Chondrocyte (in vitro differentiated cells): ENCODE data around the gene TMEM108. TPM values are rescaled to one million over a fixed set of nuclear protein-coding genes. Genes with fewer than 3 reads are reported as not detected.

Experiments
- DNase-seq: peaks from one replicate; pipeline ENCODE4 v3.0.0; 2021; ENCODE audit warnings: mixed read lengths, low spot score
- H3K27ac Mint-ChIP-seq: one replicate; pipeline ENCODE4 v1.8.0; 2021; ENCODE audit warnings: mild to moderate bottlenecking, moderate library complexity, mixed read lengths; ENCODE audit not compliant: unreplicated experiment
- H3K27me3 Mint-ChIP-seq: 2 replicates; pipeline ENCODE4 v1.8.0; 2021; ENCODE audit warnings: low read depth, mixed read lengths
- H3K36me3 Mint-ChIP-seq: 2 replicates; pipeline ENCODE4 v1.8.0; 2021; ENCODE audit warnings: low read depth, mixed read lengths
- H3K4me1 Mint-ChIP-seq: 2 replicates; pipeline ENCODE4 v1.8.0; 2021; ENCODE audit warnings: low read depth, mild to moderate bottlenecking, mixed read lengths
- H3K4me3 Mint-ChIP-seq: one replicate; pipeline ENCODE4 v1.8.0; 2021; ENCODE audit warnings: mild to moderate bottlenecking, moderate library complexity, mixed read lengths; ENCODE audit not compliant: unreplicated experiment
- H3K9me3 Mint-ChIP-seq: 2 replicates; pipeline ENCODE4 v1.8.0; 2021; ENCODE audit warnings: low read depth, mixed read lengths
- total RNA-seq: library from RNA; stranded (reverse); gene quantifications from 3 replicates; pipeline ENCODE4 v1.2.1, GENCODE V29; 2021
- TF ChIP-seq, protein P1 (sequence below): fragments of 200-600 bp; sonication (generic); IDR thresholded peaks from 2 replicates; pipeline ENCODE4 v1.5.0; 2021; ENCODE audit warnings: antibody characterized with exemption, mild to moderate bottlenecking, moderate library complexity

The TMEM108 gene
- total RNA-seq, 1 donor from 2014 or later, result 5.6 TPM

DNA sequence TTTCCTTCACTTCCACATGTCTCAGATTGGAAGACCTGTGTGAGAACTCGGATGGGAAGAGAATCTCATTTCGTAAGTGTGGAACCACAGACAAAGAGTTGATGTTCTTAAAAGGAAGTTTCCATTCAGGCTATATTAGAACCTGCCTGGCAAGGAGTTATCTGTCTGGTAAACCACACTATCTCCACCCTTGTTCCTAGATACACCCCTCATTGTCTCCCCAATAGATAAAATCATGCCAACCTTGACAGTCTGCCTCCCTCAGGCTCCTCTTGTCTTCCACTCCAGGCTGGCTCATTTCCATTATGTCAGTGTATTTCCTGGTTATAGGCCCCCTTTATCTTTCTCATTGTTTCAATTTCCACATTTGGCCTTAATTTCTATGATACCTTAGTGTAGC is 89.2 kb downstream of the TMEM108 start:
- H3K36me3 Mint-ChIP-seq, result no peaks in the 10 kb centered on the region
- H3K4me3 Mint-ChIP-seq, result no peak overlapping the region
- no peak for DNase-seq
- H3K4me1 Mint-ChIP-seq, result no peaks in the 10 kb centered on the region
- TF ChIP-seq, protein P1, sequence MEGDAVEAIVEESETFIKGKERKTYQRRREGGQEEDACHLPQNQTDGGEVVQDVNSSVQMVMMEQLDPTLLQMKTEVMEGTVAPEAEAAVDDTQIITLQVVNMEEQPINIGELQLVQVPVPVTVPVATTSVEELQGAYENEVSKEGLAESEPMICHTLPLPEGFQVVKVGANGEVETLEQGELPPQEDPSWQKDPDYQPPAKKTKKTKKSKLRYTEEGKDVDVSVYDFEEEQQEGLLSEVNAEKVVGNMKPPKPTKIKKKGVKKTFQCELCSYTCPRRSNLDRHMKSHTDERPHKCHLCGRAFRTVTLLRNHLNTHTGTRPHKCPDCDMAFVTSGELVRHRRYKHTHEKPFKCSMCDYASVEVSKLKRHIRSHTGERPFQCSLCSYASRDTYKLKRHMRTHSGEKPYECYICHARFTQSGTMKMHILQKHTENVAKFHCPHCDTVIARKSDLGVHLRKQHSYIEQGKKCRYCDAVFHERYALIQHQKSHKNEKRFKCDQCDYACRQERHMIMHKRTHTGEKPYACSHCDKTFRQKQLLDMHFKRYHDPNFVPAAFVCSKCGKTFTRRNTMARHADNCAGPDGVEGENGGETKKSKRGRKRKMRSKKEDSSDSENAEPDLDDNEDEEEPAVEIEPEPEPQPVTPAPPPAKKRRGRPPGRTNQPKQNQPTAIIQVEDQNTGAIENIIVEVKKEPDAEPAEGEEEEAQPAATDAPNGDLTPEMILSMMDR, result no peak
- no peaks in the 10 kb centered on the region for H3K9me3 Mint-ChIP-seq
- H3K27me3 Mint-ChIP-seq, result peaks cover 2% of the 10 kb centered on the region
- no peak overlapping the region for H3K27ac Mint-ChIP-seq

GRCh38 chr3:133130168-133130567 is 92.0 kb downstream of the TMEM108 start:
- H3K27me3 Mint-ChIP-seq, result no peaks in the 10 kb centered on the region

DNA sequence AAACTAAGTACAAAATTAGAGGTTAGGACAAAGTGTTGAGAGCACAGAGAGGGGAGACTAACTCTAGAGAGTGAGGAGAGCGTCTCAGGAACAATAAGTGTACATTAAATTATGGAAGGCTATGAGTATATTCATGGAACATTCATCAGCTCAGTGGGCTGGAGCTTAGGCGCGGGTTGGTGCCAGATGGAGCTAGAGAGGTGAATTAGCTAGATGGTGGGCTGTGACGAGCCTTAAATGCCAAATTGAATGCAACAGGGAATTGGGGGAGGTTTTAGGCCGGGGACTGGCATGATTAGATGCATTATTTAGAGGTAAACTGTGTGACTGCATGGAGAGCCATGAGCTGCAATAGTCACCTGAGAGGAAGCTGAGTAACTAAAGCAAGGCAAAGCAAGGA is 97.1 kb downstream of the TMEM108 start:
- Mint-ChIP-seq H3K9me3 (no peaks in the 10 kb centered on the region), H3K4me1 (no peaks in the 10 kb centered on the region), H3K4me3 (no peak overlapping the region), H3K27me3 (peaks cover 2% of the 10 kb centered on the region), H3K27ac (no peak overlapping the region), H3K36me3 (no peaks in the 10 kb centered on the region)
- DNase-seq, result no peak
- TF ChIP-seq, protein P1, result no peak

More at GRCh38 chr3:133130168-133130567, 92.0 kb downstream of the TMEM108 start:
- Mint-ChIP-seq H3K9me3 (no peaks in the 10 kb centered on the region), H3K4me3 (no peak overlapping the region), H3K4me1 (no peaks in the 10 kb centered on the region), H3K27ac (no peak overlapping the region), H3K36me3 (no peaks in the 10 kb centered on the region)
- TF ChIP-seq, protein P1, result no peak
- DNase-seq, result no peak

GRCh38 chr3:133136114-133137041 is 98.2 kb downstream of the TMEM108 start:
- no peaks in the 10 kb centered on the region for H3K36me3 Mint-ChIP-seq
- TF ChIP-seq, protein P1, result no peak
- peaks cover 2% of the 10 kb centered on the region for H3K27me3 Mint-ChIP-seq
- no peaks in the 10 kb centered on the region for H3K9me3 Mint-ChIP-seq
- no peak overlapping the region for H3K4me3 Mint-ChIP-seq
- H3K27ac Mint-ChIP-seq, result no peak overlapping the region
- H3K4me1 Mint-ChIP-seq, result no peaks in the 10 kb centered on the region
- no peak for DNase-seq

DNA sequence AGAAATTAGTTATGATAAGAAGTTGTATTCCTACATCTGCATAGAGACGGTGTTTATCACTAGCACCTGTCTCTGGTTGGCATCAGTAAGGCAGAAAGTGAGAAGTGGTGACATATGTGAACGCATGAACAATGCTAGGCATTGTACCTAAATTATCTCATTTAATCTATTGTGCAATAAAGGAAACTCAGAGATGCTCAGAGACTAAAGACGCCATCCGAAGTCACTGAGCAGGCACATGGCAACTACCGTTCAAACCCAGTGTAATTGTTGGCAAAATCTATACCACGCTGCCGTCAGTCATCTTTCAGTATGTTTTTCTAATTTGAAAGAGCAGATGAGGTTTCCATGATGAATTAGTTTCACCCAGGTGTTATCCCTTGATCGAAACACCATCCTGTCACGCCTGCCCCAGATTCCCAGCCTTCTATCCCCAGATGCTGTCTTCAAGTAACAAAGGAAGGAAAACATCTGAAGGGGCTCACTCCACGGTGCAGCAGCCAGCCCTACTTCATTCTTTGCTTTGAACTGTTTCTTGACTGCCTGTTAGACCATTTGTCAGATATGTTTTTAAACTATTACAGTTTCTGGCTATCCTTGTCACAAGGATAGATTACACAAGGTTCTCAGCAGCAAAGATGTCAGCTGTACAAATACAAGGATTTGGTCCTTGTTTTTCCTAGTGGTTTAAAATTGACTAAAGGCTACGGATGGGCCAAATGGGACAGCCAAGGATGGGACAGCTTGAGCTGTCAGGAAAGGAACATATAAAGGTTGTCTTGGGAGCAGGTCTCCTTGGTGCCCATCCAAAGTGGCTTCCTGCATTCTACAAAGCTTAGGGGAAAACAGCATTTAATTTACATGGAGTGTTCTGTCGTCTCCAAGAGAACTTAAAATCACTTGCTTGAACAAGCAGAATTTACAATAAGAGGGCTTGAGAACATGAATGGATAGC is 99.1 kb downstream of the TMEM108 start:
- Mint-ChIP-seq H3K9me3 (no peaks in the 10 kb centered on the region), H3K27me3 (peaks cover 3% of the 10 kb centered on the region), H3K36me3 (no peaks in the 10 kb centered on the region), H3K4me1 (no peaks in the 10 kb centered on the region), H3K4me3 (no peak overlapping the region), H3K27ac (no peak overlapping the region)
- no peak for DNase-seq
- TF ChIP-seq, protein P1, result no peak
